Activated CD8-positive, alpha-beta memory T cell treated with anti-CD3 and anti-CD28 coated beads for 36 hours (primary cell): ENCODE data around the gene ZNF165. TPM values are rescaled to one million over a fixed set of nuclear protein-coding genes. Genes with fewer than 3 reads are reported as not detected.
"Not testable (repeated sequence)": the region's sequence is repeated elsewhere in the genome, so short reads cannot be mapped to it uniquely, and the experiment has no call there.

ENCODE experiments used
- CTCF ChIA-PET: fragments of 350-600 bp; sonication (Branson Sonifier 250); formaldehyde crosslinking; loops from one replicate; lab custom pipeline; 2021; ENCODE audit warnings: antibody characterized with exemption; lab: Charles Lee
- POLR2A ChIA-PET: fragments of 350-600 bp; sonication (Branson Sonifier 250); formaldehyde crosslinking; loops from one replicate; lab custom pipeline; 2021; ENCODE audit warnings: antibody characterized with exemption; lab: Charles Lee
- total RNA-seq, 2 experiments: library from RNA; stranded (reverse); gene quantifications; one replicate each; pipeline ENCODE4 v1.2.3, GENCODE V29; 2021

Gene ZNF165
- total RNA-seq, 2 experiments from 2014 or later: 1.7 to 2.2 TPM

DNA sequence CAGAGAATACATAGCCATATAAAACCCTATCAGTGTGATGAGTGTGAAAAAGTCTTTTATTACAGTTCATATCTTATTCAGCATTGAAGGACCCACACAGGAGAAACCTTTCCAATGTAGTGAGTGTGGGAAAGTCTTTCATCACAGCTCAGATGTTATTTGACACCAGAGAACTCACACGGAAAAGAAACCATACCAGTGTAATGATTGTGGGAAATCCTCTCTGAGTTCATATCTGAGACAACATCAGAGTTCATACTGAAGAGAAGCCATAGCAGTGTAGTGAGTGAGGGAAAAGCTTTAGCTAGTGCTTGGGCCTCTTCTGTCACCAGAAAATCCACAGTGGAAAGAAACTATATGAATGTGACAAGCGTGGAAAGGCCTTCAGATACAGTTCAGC is 35.4 kb downstream of the ZNF165 start:
- ChIA-PET POLR2A (interaction anchor here (0.8 kb wide), 1 partner anchor 11 kb away, joined by 3 read pairs; no protein-coding TSS in a partner anchor), CTCF (interaction anchor here (0.6 kb wide), 1 partner anchor 15 kb away, joined by 3 read pairs; no protein-coding TSS in a partner anchor)

GRCh38 chr6:28117386-28118050 is 37.1 kb downstream of the ZNF165 start:
- CTCF ChIA-PET: no interaction called here
- POLR2A ChIA-PET: no interaction called here

DNA sequence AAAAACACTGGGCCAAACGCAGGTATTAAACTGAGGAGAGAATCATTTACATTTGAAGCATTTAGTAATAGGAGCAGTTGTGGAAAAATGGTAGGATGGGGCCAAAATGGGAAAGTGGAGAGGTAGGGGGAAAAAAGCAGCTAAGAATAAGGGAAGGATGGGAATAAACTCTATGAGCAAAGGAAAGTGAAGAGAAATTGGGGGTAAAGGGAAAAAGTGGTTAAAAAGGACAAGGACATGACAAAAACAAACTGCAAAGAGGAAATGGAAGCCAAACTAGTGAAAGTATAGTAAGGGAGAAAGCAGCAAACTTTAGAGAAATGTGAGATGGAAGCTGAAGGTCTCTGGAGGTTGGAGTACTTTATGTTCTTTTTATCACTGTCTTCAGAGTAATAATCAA is 37.8 kb downstream of the ZNF165 start:
- ChIA-PET CTCF (no interaction called here), POLR2A (no interaction called here)

- POLR2A ChIA-PET: no interaction called here
- CTCF ChIA-PET: interaction anchor here (0.5 kb wide), 1 partner anchor 372 kb away, joined by 5 read pairs; no protein-coding TSS in a partner anchor
These were observed 41.5 kb downstream of the ZNF165 start for GRCh38 chr6:28121876-28122275.

GRCh38 chr6:28122283-28122682 is 41.9 kb downstream of the ZNF165 start:
- CTCF ChIA-PET, POLR2A ChIA-PET: not testable (repeated sequence)

GRCh38 chr6:28124350-28124970 is 44.1 kb downstream of the ZNF165 start, which contains the start of gene ZSCAN16:
Gene ZSCAN16 (plus strand): TSS chr6:28124609. CDS start chr6:28125444, 835 bp downstream.
- CTCF ChIA-PET: interaction anchor here (0.7 to 2.3 kb wide), 4 partner anchors 13 to 232 kb away, joined by 3 to 5 read pairs (median 4); partner anchors contain the start of gene ZKSCAN8
- POLR2A ChIA-PET: interaction anchor here (1.0 to 1.2 kb wide), 2 partner anchors 13 to 17 kb away, joined by 4 read pairs; partner anchors contain the start of gene ZKSCAN8

DNA sequence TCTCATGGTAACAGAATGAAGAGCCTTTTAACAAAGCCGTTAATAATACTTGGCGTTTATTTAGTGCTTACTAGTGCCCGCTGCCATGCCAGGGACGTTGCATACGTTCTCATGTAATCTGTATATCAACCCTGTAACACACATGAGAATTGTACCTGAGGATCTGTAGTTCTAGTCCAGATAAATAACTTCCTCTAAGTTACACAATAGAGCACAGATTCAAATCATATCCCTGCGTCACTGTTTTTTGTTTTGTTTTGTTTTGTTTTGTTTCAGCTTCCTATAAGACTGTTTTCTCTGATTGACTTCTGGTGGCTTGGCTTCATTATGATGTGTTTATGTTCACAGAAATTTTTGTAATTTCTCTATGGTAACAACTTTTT is 44.6 kb downstream of the ZNF165 start:
- POLR2A ChIA-PET: interaction anchor here (1.0 to 1.2 kb wide), 3 partner anchors 13 to 20 kb away, joined by 3 to 4 read pairs (median 4); partner anchors contain the start of gene ZKSCAN8
- CTCF ChIA-PET: interaction anchor here (0.9 to 2.3 kb wide), 5 partner anchors 12 to 231 kb away, joined by 3 to 7 read pairs (median 4); partner anchors contain the start of genes ZKSCAN8 and ZSCAN31

- CTCF ChIA-PET: interaction anchor here (0.9 to 2.3 kb wide), 5 partner anchors 12 to 231 kb away, joined by 3 to 7 read pairs (median 4); partner anchors contain the start of genes ZKSCAN8 and ZSCAN31
- POLR2A ChIA-PET: interaction anchor here (1.1 kb wide), 1 partner anchor 20 kb away, joined by 3 read pairs; no protein-coding TSS in a partner anchor
These were observed 45.0 kb downstream of the ZNF165 start for GRCh38 chr6:28125401-28125800.

DNA sequence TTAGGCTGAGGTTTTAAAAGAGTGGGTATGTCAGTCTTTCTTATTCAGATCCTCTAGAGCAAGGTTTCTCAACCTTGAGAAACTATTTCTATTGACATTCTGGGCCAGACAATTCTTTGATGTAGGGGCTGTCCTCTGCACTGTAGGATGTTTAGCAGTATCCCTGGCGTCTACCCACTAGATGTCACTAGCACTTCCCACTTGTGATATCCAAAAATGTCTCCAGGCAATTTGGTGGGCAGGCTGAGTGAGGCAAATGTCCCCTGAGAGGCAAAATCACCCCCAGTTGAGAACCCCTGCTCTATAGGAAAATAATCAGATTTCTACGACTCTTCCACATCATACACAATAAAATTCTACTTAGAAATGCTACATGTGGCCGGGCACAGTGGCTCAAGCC is 53.6 kb downstream of the ZNF165 start:
- ChIA-PET POLR2A (no interaction called here), CTCF (no interaction called here)

- ChIA-PET POLR2A (no interaction called here), CTCF (interaction anchor here (0.5 to 0.7 kb wide), 2 partner anchors 12 to 239 kb away, joined by 3 to 4 read pairs; no protein-coding TSS in a partner anchor)
These were observed 54.3 kb downstream of the ZNF165 start for GRCh38 chr6:28134716-28135115.

- CTCF ChIA-PET: no interaction called here
- POLR2A ChIA-PET: interaction anchor here (2.8 kb wide), 1 partner anchor 31 kb away, joined by 9 read pairs; no protein-coding TSS in a partner anchor
These were observed 55.0 kb downstream of the ZNF165 start for GRCh38 chr6:28135393-28135792.

DNA sequence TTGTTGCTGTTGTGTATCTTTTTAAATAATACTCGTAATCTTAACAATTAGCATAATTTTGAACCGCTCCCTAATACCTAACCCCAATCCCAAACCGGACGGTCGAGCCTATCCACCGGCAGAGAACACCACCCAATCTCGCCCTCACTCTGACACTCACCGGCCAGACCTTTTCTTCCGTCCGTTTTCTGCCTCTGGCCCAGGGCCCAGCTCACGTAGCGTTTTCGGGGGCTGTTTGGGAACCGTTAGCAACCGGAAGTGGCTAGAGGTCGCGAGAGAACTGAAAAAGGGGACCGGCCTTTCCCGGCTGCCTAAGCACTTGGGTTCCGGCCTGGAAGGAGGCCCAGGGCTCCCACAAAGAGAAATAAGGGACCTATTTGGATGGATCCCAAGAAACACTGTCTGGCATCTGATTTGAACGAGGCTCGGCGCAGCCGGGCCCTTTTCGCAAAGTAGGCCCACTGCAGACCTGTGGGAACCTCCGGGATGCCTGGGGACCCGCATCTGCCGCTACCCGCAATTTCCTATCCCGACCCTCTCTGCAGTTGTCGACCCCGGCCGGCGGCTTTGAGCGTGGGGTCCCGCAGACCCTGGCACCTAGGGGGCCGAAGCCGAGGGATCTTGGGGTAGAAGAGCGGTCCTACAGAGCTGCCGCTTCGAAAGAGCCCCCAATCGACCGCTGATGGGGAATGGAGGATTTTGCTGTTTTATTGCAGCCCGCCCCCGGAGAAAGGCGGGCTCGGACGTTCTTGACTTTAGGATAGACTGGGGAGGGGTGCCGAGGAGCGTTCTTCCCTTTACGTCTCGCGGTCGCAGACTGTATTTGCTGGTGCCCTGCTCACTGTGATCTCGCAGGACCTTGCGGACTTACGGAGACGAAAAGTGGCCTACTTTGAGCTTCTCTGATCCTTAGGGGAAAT is 56.5 kb downstream of the ZNF165 start:
- CTCF ChIA-PET: interaction anchor here (0.7 to 1.3 kb wide), 3 partner anchors 12 to 226 kb away, joined by 3 to 4 read pairs (median 3); no protein-coding TSS in a partner anchor
- POLR2A ChIA-PET: interaction anchor here (0.7 to 2.8 kb wide), 6 partner anchors 12 to 990 kb away, joined by 3 to 9 read pairs (median 3); partner anchors contain the start of genes ZSCAN12 and ZSCAN16

GRCh38 chr6:28137505-28137981 is 57.2 kb downstream of the ZNF165 start:
- ChIA-PET CTCF (interaction anchor here (1.3 kb wide), 1 partner anchor 12 kb away, joined by 4 read pairs; no protein-coding TSS in a partner anchor), POLR2A (interaction anchor here (0.7 to 2.8 kb wide), 4 partner anchors 13 to 990 kb away, joined by 3 to 9 read pairs (median 4); partner anchors contain the start of gene ZSCAN16)

Other genes starting within 250 kb of the ZNF165 start
- gene OR2B2, start 168.2 kb upstream of the ZNF165 start, total RNA-seq: not detected
- gene OR2B6, start 123.3 kb upstream of the ZNF165 start, total RNA-seq: not detected
- gene ZSCAN16, start 44.0 kb downstream of the ZNF165 start, total RNA-seq: 1 to 10 TPM; 3.2 to 4.5 TPM
- 10 to 100 TPM; 14.3 to 14.5 TPM for gene ZKSCAN8, start 61.3 kb downstream of the ZNF165 start, total RNA-seq
- 1 to 10 TPM; 5.8 to 7.3 TPM for gene ZSCAN9, start 144.7 kb downstream of the ZNF165 start, total RNA-seq
- gene ZKSCAN4, start 171.7 kb downstream of the ZNF165 start, total RNA-seq: 1 to 10 TPM; 4.4 to 4.5 TPM
- gene NKAPL, start 178.7 kb downstream of the ZNF165 start, total RNA-seq: under 1 TPM; 0.30 to 0.40 TPM
- 1 to 10 TPM; 5.2 to 5.4 TPM for gene ZSCAN26, start 186.6 kb downstream of the ZNF165 start, total RNA-seq
- 1 to 10 TPM; 4.1 TPM for gene PGBD1, start 201.0 kb downstream of the ZNF165 start, total RNA-seq